Measurements from ENCODE around the gene GPD1L. TPM values are rescaled to one million over a fixed set of nuclear protein-coding genes. Genes with fewer than 3 reads are reported as not detected.
"Not testable (repeated sequence)": the region's sequence is repeated elsewhere in the genome, so short reads cannot be mapped to it uniquely, and the experiment has no call there.

GPD1L gene
- total RNA-seq, result 11.5 to 15.1 TPM (median 13.0 TPM) in 3 replicates
- long read RNA-seq, full-length matches to known transcripts, result 1 of 3 reads
- long read RNA-seq, partial matches to known transcripts, result 1 of 3 reads
- long read RNA-seq, other reads (novel, unspliced or antisense), result 1 of 3 reads

DNA sequence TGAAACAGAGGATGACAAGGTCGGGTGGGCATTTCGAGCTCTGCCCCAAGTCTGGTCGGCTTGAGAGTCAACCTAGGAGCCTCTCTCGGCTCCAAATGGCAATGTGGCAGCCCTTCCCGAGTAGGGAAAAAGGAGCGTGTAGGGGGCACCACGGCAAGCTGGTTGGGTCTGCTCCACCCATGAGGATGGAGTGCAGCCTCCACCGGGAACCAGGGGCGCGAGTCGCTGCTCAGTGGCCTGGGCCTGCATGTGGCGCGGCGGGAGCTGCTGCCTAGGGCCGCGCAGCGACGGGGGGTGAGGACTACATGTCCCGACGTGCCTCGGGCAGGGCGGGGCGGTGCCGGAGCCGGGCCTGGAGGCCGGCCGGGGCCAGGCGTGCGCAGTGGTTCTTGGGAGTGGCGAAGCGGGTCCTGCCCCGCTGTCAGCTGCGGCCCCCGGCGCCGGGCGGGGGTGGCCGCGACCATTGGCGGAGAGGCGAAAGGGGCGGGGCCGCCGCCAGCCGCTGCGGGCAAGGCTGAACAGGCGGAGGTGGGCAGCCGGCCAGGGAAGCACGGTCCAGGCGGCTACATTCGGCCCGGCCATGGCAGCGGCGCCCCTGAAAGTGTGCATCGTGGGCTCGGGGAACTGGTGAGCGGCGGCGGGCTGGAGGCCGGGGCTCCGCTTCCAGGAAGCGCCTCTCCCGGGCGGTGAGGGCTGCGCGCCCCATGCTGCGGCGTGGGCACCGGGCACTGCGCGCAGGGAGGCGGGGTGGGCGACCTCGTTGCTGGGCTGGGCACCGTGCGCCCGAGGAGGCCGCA lies at the start of gene GPD1L:
GPD1L (plus strand) TSS at position 489 of the 797 bp plus-strand sequence; CDS start at position 581, 92 bp downstream.
- Mint-ChIP-seq H3K4me3 (ENCODE audit: unreplicated experiment) (peak within 1 kb of the TSS; percentile 80), H3K4me1 (ENCODE audit: low read depth) (peaks cover 24% of the 10 kb centered on the region), H3K36me3 (ENCODE audit: low read depth) (peaks cover 11% of the 10 kb centered on the region), H3K27me3 (ENCODE audit: low read depth) (no peaks in the 10 kb centered on the region), H3K27ac (ENCODE audit: unreplicated experiment) (peak within 1 kb of the TSS; percentile 45), H3K9me3 (ENCODE audit: low read depth) (peaks cover 20% of the 10 kb centered on the region)
- TF ChIP-seq, protein P1, sequence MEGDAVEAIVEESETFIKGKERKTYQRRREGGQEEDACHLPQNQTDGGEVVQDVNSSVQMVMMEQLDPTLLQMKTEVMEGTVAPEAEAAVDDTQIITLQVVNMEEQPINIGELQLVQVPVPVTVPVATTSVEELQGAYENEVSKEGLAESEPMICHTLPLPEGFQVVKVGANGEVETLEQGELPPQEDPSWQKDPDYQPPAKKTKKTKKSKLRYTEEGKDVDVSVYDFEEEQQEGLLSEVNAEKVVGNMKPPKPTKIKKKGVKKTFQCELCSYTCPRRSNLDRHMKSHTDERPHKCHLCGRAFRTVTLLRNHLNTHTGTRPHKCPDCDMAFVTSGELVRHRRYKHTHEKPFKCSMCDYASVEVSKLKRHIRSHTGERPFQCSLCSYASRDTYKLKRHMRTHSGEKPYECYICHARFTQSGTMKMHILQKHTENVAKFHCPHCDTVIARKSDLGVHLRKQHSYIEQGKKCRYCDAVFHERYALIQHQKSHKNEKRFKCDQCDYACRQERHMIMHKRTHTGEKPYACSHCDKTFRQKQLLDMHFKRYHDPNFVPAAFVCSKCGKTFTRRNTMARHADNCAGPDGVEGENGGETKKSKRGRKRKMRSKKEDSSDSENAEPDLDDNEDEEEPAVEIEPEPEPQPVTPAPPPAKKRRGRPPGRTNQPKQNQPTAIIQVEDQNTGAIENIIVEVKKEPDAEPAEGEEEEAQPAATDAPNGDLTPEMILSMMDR (IDR thresholded peaks at IDR 0.05), result no peak
- peak; percentile 98 for DNase-seq (ENCODE audit: low spot score)

DNA sequence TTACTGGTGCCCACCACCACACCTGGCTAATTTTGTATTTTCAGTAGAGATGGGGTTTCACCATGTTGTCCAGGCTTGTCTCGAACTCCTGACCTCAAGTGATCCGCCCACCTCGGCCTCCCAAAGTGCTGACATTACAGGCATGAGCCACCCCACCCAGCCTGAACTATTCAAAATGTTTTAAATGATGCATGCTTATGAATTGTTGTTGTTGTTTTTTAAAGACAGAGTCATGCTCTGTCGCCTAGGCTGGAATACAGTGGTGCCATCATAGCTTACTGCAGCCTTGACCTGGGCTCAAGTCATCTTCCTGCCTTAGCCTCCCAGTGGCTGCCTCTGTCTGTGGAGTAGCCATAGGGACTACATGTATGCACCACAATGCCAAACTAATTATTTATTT lies 48.0 kb upstream of the GPD1L start:
- H3K4me1 Mint-ChIP-seq (ENCODE audit: low read depth), result peaks cover 11% of the 10 kb centered on the region
- not testable (repeated sequence) for H3K27me3 Mint-ChIP-seq (ENCODE audit: low read depth); H3K27ac Mint-ChIP-seq (ENCODE audit: unreplicated experiment); H3K9me3 Mint-ChIP-seq (ENCODE audit: low read depth); DNase-seq (ENCODE audit: low spot score); H3K36me3 Mint-ChIP-seq (ENCODE audit: low read depth); H3K4me3 Mint-ChIP-seq (ENCODE audit: unreplicated experiment)

DNA sequence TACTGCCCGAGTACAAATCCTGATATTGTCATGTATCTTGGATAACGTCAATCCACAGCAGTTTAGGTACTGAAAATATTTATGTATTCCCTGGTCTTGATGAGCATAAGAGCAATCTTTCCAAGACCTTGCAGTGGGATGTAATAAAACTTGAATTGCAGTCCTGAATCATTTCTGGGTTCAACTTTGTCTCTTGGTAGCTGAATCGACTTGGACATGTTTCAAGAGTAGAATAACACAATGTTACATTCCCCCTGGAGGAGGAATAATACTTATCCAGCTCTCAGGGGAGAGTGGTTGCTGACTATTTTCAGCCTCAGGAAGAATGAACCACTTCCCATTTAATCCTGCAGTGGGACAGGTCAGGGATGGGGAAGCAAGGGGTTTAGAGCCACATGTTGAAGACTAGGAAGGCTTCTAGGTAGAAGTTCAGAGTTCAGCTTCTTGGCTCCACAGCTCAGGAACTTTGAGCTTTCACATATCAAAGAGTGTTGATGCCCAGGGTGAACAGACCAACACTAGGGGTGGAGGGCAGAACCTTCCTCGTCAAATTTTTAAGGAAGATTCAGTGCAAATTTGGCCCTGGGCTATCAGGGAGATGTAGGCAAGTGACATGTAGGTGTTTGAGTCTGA lies 43.4 kb upstream of the GPD1L start:
- no peak overlapping the region for H3K27ac Mint-ChIP-seq (ENCODE audit: unreplicated experiment)
- no peaks in the 10 kb centered on the region for H3K27me3 Mint-ChIP-seq (ENCODE audit: low read depth)
- peaks cover 11% of the 10 kb centered on the region for H3K4me1 Mint-ChIP-seq (ENCODE audit: low read depth)
- H3K36me3 Mint-ChIP-seq (ENCODE audit: low read depth), result no peaks in the 10 kb centered on the region
- DNase-seq (ENCODE audit: low spot score), result no peak
- no peaks in the 10 kb centered on the region for H3K9me3 Mint-ChIP-seq (ENCODE audit: low read depth)
- no peak overlapping the region for H3K4me3 Mint-ChIP-seq (ENCODE audit: unreplicated experiment)
- TF ChIP-seq, protein P1 (IDR thresholded peaks at IDR 0.05), result no peak

DNA sequence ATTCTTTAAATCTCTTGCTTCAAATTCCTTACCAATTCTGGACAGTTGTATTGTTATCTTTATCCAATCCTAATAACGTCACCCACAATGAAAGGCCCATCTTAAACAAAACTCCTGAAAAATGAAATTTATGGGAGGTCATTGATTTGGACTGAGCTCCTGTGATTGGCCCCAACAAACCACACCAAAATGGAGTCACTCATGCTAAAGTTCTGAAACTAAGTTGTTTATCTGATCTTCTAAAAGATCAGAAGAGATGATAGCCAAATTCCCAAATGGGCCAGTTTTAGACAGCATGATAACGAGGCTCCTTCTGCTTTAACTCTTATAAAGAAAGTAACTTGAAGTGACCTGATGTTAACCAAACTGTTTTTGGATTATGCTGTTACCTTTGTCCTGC lies 39.7 kb upstream of the GPD1L start:
- H3K4me1 Mint-ChIP-seq (ENCODE audit: low read depth), result peaks cover 11% of the 10 kb centered on the region
- DNase-seq (ENCODE audit: low spot score), result no peak
- no peak overlapping the region for H3K4me3 Mint-ChIP-seq (ENCODE audit: unreplicated experiment)
- H3K9me3 Mint-ChIP-seq (ENCODE audit: low read depth), result no peaks in the 10 kb centered on the region
- H3K27me3 Mint-ChIP-seq (ENCODE audit: low read depth), result peaks cover 4% of the 10 kb centered on the region
- TF ChIP-seq, protein P1 (IDR thresholded peaks at IDR 0.05), result no peak
- H3K36me3 Mint-ChIP-seq (ENCODE audit: low read depth), result no peaks in the 10 kb centered on the region
- no peak overlapping the region for H3K27ac Mint-ChIP-seq (ENCODE audit: unreplicated experiment)

DNA sequence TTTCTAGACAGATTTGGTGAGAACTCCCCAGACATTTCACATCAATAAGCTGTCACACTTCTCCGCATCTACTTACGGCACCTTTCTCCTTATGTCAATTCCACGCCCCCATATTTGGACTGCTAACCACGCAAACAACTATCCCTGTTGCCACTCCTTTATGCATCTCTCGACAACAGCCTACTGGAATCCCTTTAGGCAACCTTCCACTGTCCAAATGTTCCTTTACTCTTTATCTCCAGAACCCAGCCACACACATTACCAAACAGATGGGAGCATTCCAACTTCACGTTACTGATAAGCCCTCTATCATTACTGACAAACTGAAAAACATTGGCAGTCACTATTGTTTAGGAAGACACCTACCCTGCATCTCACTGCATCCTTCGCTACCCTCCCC lies 32.2 kb upstream of the GPD1L start:
- not testable (repeated sequence) for H3K27me3 Mint-ChIP-seq (ENCODE audit: low read depth); H3K4me3 Mint-ChIP-seq (ENCODE audit: unreplicated experiment); H3K27ac Mint-ChIP-seq (ENCODE audit: unreplicated experiment); DNase-seq (ENCODE audit: low spot score); H3K36me3 Mint-ChIP-seq (ENCODE audit: low read depth); H3K9me3 Mint-ChIP-seq (ENCODE audit: low read depth); H3K4me1 Mint-ChIP-seq (ENCODE audit: low read depth)

DNA sequence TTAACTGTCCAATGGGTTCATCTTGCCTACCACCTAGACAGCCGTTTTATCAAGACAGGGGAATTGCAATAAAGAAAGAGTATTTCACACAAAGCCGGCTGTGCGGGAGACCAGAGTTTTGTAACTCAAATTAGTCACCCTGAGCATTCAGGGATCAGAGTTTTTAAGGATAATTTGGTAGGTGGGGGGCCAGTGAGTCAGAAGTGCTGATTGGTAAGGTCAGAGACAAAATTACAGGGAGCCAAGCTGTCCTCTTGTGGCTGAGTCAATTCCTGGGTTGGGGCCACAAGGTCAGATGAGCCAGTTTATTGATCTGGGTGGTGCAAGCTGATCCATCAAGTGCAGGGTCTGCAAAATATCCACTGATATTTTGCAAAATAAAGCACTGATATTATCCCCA lies 29.9 kb upstream of the GPD1L start:
- Mint-ChIP-seq H3K4me1 (ENCODE audit: low read depth) (no peaks in the 10 kb centered on the region), H3K27ac (ENCODE audit: unreplicated experiment) (no peak overlapping the region), H3K9me3 (ENCODE audit: low read depth) (no peaks in the 10 kb centered on the region), H3K4me3 (ENCODE audit: unreplicated experiment) (no peak overlapping the region), H3K27me3 (ENCODE audit: low read depth) (no peaks in the 10 kb centered on the region), H3K36me3 (ENCODE audit: low read depth) (no peaks in the 10 kb centered on the region)
- TF ChIP-seq, protein P1 (IDR thresholded peaks at IDR 0.05), result no peak
- DNase-seq (ENCODE audit: low spot score), result no peak

Data from chondrocyte (in vitro differentiated cells).